ENCODE data around the gene TUBG2.

Gene TUBG2

DNA sequence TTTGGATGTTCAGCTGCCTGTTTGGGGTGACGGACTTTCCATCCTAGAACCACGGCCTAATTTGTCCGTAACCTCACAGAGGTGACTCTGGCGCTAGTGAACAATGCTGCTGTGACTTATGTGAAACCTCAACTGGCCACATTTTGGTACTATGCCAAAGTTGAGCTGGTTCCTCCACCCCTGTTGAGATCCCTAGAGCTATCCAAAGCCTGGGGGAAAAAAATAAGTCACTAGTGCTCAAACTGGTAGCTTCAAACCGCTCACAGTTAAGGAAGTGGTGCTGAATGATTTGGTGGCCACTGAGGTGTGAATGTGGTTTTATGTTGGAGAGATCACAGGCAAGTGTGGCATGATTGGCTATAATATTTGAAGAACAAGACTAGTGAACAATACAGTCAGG lies 11.3 kb upstream of the TUBG2 start:
- no peaks in the 10 kb centered on the region for H3K36me3 ChIP-seq (ENCODE audit: control insufficient read depth, insufficient read depth, low read length)
- no peak overlapping the region for H2AFZ ChIP-seq
- TF ChIP-seq, protein P1, sequence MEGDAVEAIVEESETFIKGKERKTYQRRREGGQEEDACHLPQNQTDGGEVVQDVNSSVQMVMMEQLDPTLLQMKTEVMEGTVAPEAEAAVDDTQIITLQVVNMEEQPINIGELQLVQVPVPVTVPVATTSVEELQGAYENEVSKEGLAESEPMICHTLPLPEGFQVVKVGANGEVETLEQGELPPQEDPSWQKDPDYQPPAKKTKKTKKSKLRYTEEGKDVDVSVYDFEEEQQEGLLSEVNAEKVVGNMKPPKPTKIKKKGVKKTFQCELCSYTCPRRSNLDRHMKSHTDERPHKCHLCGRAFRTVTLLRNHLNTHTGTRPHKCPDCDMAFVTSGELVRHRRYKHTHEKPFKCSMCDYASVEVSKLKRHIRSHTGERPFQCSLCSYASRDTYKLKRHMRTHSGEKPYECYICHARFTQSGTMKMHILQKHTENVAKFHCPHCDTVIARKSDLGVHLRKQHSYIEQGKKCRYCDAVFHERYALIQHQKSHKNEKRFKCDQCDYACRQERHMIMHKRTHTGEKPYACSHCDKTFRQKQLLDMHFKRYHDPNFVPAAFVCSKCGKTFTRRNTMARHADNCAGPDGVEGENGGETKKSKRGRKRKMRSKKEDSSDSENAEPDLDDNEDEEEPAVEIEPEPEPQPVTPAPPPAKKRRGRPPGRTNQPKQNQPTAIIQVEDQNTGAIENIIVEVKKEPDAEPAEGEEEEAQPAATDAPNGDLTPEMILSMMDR (IDR thresholded peaks at IDR 0.05) = no peak
- H3K9ac ChIP-seq = no peak overlapping the region
- H3K4me2 ChIP-seq (ENCODE audit: low read length) = no peak overlapping the region
- no peaks in the 10 kb centered on the region for H3K79me2 ChIP-seq
- no peaks in the 10 kb centered on the region for H3K4me1 ChIP-seq
- H3K9me3 ChIP-seq (ENCODE audit: control insufficient read depth, low read length) = no peaks in the 10 kb centered on the region
- no peak overlapping the region for H3K4me3 ChIP-seq (ENCODE audit: low read depth, low read length)
- no peaks in the 10 kb centered on the region for H3K27me3 ChIP-seq (ENCODE audit: control insufficient read depth, insufficient read depth, low read length)
- no peak overlapping the region for H3K27ac ChIP-seq

DNA sequence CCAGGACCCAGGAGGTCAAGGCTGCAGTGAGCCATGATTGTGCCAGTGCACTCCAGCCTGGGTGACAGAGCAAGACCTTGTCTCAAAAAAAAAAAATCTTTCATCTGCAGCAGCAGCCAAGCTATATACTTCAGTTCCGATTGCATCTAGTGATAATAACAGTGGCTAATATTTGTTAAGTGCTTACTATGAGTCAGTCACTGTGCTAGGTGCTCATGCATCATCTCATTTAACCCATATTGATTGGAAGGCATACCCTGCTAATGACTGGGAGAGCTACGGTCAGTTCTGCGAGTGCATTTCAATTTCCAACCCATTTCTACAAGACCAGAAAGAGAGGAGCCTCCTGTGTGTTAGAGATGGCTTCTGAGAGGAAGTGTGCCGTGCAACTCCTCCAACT lies 7.7 kb upstream of the TUBG2 start:
- no peak overlapping the region for H2AFZ ChIP-seq
- H3K36me3 ChIP-seq (ENCODE audit: control insufficient read depth, insufficient read depth, low read length) = no peaks in the 10 kb centered on the region
- H3K27ac ChIP-seq = no peak overlapping the region
- H3K4me1 ChIP-seq = no peaks in the 10 kb centered on the region
- H3K79me2 ChIP-seq = no peaks in the 10 kb centered on the region
- TF ChIP-seq, protein P1 (IDR thresholded peaks at IDR 0.05) = no peak
- H3K4me3 ChIP-seq (ENCODE audit: low read depth, low read length) = no peak overlapping the region
- H3K9me3 ChIP-seq (ENCODE audit: control insufficient read depth, low read length) = no peaks in the 10 kb centered on the region
- no peak overlapping the region for H3K9ac ChIP-seq
- H3K27me3 ChIP-seq (ENCODE audit: control insufficient read depth, insufficient read depth, low read length) = no peaks in the 10 kb centered on the region
- H3K4me2 ChIP-seq (ENCODE audit: low read length) = no peak overlapping the region

DNA sequence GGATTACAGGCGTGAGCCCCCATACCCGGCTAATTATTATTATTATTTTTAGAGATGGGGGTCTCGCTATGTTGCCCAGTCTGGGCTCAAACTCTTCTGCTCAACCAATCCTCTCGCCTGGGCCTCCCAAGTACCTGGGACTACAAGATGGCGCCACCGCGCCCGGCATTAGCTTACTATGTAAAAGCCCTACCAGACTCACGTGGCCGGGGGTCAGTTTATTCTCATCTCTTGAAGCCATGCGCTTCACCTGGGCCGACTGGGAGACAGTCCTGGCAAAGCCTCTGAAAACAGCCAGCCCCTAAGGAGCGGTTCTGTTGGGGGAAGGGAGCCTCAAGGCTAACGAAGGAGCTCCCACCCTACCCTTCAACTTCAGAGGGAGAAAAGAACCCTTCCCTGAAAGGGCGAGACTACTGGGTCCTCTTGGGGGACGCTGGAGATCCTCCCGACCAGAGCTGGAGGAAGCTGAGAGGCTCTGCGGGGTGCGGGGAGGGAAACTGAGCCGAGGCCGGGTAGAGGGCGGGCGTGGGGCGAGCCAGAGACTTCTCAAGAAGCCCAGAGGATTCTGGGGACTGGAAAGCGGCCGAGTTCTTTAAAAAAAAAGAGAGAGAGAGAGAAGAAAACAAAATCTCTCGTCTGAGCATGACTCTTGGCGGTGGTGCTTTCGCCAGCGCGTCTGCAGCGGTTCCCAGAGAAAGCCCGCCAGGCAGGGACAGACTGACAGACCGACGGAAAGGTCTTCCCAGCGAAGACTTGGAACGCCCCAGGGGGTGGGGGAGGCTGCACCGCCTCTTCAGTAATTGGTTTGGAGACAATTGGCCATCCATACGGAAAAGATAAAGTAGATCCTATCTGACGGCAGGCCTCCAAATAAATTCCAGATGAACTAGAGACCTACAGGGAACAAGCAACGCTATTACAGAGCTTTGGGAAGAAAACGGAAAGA lies 5.6 kb upstream of the TUBG2 start:
- Histone ChIP-seq H3K79me2 (no peaks in the 10 kb centered on the region), H3K4me1 (no peaks in the 10 kb centered on the region), H3K4me2 (ENCODE audit: low read length) (peak overlapping the region; percentile 80), H3K9ac (no peak overlapping the region), H2AFZ (peak overlapping the region; percentile 60), H3K9me3 (ENCODE audit: control insufficient read depth, low read length) (no peaks in the 10 kb centered on the region), H3K27ac (peak overlapping the region; percentile 1), H3K4me3 (ENCODE audit: low read depth, low read length) (peak overlapping the region; percentile 37), H3K36me3 (ENCODE audit: control insufficient read depth, insufficient read depth, low read length) (no peaks in the 10 kb centered on the region), H3K27me3 (ENCODE audit: control insufficient read depth, insufficient read depth, low read length) (no peaks in the 10 kb centered on the region)
- TF ChIP-seq, protein P1 (IDR thresholded peaks at IDR 0.05) = no peak

DNA sequence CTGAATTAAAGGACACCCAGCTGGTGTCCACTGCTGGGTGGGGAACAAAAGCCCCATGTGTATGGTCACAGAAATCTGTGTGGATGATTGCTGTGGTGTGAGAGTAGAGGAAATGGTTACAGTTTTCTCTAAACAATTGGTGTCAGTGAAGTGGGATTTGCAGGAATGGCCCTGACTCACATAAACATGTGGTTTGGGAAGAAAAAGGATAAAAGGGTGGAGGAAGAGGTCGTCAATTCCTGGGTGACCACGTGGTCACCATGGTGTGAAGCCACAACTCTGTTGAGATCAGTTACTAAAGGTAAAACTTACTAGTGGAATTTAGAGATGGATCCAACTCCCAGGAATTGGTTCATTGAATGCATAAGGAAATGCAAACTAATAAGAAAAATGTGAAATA lies 3.6 kb upstream of the TUBG2 start:
- no peaks in the 10 kb centered on the region for H3K36me3 ChIP-seq (ENCODE audit: control insufficient read depth, insufficient read depth, low read length)
- H2AFZ ChIP-seq = no peak overlapping the region
- no peaks in the 10 kb centered on the region for H3K4me1 ChIP-seq
- H3K4me3 ChIP-seq (ENCODE audit: low read depth, low read length) = no peak overlapping the region
- TF ChIP-seq, protein P1 (IDR thresholded peaks at IDR 0.05) = no peak
- H3K27ac ChIP-seq = no peak overlapping the region
- no peak overlapping the region for H3K4me2 ChIP-seq (ENCODE audit: low read length)
- no peak overlapping the region for H3K9ac ChIP-seq
- no peaks in the 10 kb centered on the region for H3K9me3 ChIP-seq (ENCODE audit: control insufficient read depth, low read length)
- H3K27me3 ChIP-seq (ENCODE audit: control insufficient read depth, insufficient read depth, low read length) = no peaks in the 10 kb centered on the region
- H3K79me2 ChIP-seq = no peaks in the 10 kb centered on the region

All from parathyroid adenoma (tissue), 2 donors.